GM19240 (cell line): Measurements from ENCODE around the gene CCNK.

ENCODE experiments used
- DNase-seq: peaks from one replicate; pipeline ENCODE4 v3.0.0; 2011; ENCODE audit warnings: low spot score; ENCODE audit not compliant: insufficient read length

CCNK gene

GRCh38 chr14:99466758-99467157 lies 14.5 kb upstream of the CCNK start:
- no peak for DNase-seq

DNA sequence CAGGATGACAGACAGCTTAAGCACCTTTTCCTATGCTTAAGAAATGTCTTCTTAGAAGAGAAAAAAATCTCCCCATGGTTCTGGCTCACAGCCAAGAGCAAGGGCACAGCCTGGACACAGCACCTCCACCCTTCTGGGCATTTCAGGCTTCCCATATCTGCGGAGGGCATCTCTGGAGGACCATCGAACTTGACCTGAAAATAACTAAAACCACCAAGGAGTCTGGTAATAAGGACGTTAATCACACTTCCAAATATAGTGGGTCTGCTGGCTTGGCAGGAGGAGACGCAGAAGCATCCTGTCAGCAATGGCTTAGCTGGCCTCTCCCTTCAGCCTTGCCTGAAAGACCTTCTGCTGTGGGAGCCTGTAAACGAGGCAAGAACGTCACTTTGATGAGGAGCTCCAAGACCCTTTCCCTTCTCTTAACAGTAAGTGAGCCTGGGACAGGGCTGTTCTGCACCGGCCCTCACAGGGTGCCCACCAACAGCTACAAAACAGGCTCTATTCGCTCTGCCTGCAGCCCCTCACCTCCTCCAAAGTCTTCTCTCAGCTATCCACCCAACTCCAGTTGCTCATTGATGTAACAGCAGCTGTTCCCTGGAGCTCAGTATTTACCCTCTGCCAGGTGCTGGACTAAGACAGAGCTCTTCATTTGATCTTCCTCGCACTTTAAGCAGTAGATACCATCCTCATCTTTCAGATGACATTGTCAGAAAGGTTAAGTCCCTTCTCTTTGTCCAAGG lies 13.7 kb upstream of the CCNK start:
- DNase-seq = no peak

DNA sequence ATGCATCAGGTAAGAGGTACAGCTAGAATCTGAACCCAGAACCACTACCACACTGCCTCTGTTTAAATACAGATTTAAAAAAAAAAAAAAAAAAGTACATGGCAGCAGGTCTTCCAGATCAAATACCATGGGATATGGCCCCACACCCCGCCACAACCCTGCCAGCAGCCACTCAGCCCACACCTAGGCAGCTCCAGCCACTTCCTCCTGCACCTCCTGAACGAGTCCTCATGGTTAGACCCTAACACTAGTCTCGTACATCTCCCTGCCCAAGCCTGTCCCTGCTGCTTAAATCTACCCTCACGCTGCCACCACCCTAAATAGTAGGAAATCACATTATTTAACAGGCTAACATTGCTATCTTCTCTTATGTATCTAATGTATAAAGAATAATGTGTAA lies 13.1 kb upstream of the CCNK start:
- no peak for DNase-seq

- no peak for DNase-seq
Measured at GRCh38 chr14:99468836-99469592, 12.2 kb upstream of the CCNK start.

- no peak for DNase-seq
Measured at GRCh38 chr14:99471731-99472130, 9.5 kb upstream of the CCNK start.

GRCh38 chr14:99472937-99473336 lies 8.3 kb upstream of the CCNK start:
- DNase-seq = no peak

- no peak for DNase-seq
Measured at GRCh38 chr14:99473458-99473857, 7.8 kb upstream of the CCNK start.

DNA sequence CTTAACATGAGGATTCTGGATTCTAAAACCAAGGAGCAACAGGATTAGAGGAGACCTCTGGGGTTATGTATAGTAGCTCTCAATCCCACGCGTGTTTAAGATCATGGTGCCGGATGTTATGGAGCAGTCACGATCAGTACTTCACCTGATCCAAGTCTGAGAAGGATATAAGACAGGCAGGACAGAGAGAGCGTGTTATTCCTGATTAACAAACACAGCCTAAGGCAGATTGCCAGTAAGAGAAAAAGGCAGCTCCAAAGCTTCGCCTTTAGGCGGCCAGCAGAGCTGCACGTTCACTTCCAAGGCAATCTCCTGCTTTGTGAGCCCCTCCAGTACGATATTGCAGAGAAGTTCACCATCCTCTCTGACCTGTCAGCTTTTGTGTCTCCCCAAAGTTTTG lies 6.0 kb upstream of the CCNK start:
- DNase-seq = no peak

DNA sequence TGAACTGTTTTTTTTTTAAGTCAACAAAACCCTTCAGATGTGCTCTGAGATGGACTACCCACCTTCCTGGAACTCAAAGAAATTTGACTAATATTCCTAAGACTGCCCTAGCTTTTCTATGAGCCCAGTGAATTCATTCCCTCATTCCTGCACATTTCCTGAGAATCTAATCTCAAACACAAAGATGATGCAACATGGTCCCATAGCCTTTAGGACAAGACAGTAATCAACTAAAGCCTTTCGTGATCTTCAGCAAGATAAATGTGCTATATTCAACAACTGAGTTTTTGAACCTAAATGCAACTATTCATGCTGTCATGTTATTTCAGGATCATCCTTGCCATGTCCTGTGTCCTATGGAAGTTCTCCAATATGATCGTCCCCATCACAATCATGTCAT lies 5.5 kb upstream of the CCNK start:
- no peak for DNase-seq

GRCh38 chr14:99476864-99477263 lies 4.3 kb upstream of the CCNK start:
- DNase-seq = no peak

DNA sequence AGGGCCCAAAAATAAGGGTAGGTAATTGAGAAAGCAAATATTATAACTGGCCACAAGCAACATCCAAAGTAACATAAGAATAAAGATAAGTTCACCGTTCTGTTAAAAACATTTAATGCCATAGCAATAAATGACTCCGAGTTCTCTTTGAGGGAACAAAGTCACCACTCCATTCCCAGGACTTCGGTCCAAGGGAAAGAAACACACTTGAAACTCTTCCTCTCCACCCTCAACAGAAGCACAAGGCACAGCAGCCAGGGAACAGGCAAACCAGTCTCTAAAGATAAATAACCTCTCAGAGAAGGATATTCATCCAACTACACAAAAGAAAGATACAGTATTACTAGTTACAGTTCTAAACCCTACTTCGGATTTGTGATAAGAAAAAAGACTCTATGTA lies 3.1 kb upstream of the CCNK start:
- DNase-seq = no peak

DNA sequence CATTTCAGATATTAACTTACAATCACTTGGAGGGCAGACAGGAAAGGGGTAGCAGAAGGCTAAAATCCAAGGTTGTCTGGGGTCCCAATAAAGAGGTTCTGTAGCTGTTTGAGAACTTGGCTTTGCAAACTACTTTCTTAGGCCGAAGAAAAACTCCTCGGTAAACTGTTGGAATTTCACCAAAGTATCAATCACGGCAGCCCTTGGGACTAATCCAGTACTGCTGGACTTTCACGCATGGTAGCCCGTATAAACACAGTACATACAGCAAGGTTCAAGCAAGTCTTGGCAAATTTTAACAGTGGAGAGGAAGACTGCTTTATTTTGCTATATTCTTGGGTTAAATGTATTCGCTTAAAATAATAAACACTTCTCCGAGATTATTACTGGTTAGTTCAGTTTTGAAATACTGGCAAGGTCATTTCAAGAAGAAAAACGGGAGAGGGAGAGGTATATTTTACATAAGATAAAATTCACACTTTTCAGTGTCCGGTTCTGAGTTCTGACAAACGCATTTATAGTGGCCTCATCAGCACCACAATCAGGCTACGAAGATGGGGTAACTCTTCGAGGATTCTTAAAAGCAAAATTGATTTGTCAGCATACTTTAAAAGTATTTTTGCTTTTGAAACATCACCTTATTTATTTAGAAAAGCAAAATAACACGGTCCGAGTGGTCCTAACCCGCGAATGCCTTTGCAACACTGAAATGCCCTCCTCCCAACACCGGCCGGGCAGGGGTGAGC lies 1.9 kb upstream of the CCNK start:
- DNase-seq = no peak

DNA sequence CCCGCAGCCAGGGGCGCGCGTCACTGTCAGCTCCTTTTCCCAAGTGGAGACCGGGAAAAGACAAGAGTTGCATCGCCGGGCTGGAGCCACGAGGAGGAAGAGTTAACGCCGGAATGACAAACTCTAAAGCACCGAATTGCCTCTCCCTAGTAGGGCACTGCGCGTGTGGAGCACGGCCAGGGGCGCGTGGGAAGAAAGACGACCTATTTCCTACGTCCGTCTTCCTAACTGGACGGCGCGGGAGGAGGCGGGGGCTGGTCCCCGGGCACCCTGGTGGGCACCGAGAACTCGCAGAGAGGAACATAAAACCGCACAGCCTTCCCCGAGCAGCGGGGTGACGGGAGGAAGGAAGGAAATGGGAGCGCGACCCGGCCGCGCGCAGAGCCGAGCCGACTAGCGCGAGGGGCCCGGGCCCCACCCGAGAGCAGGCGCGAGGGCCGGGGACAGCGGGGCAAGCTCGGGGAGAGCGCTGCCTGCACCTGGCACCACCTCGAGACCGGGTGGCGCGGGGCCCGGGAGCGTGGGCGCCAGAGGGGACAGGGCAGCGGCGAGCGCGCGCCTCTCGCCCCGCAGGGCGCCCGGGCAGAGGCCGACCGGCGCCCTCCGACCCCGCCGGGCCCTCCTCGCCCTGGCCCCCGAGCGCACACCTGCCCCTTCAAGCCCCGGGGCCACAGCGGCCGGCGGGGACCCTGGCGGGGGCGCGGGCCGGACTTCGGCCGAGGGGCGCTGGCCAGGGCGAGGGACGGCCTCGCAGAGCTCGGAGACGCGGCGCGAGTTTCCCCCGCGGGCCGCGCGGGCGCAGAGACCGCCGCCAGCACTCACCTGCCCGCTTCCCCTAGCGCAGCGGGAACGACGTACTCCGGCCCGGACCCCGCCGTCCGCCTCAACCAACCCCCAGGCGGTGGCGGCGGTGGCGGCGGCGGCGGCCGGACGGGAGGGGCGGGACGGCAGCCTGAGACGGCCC lies 1.0 kb upstream of the CCNK start, which contains the start of gene SETD3:
Gene SETD3 (minus strand): TSS at position 954 of the 964 bp plus-strand sequence. CDS start 15,054 bp downstream, outside the sequence.
- no peak for DNase-seq

- DNase-seq = no peak
Measured at GRCh38 chr14:99481745-99482099, 513 bp downstream of the CCNK start.

- DNase-seq = no peak
Measured at GRCh38 chr14:99484106-99484505, 2.9 kb downstream of the CCNK start.

DNA sequence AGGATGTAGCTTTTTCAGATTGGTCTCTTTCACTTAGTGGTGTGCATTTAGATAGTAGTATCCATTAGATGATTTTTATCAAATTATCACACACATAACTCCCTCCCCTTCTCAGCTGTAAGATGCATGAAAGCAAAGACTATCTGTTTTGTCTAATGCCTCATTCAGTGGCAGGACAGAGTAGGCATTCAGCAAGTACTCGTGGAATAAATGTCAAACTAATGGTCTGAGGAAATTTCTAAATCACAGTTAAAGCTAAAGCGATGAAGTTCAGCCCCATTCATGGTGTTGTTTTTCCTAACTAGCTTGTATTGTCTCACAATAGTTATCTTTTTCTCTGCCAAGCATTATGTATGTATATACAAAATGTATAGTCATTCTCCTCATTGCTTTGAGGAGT lies 16.1 kb downstream of the CCNK start:
- DNase-seq = no peak

DNA sequence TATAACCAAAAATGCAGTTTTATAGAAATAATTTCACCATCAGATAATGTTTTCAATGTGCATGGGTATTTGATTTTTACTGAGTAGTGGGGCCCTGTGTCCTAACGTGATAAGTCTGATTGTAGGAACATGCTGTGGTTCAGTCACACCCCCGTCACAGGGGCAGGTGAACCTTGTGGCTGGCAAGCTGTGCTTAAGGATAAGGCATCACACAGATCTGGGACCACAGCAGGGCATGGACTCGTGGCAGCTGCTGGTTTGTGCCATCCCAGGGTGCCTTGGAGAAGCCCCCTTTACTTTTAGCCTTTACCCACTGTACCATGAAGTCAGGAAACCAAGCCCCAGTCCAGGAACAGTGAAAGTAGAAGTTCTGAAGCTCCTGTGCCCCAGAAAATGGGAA lies 16.7 kb downstream of the CCNK start:
- DNase-seq = no peak

GRCh38 chr14:99502989-99503421 lies 21.8 kb downstream of the CCNK start:
- no peak for DNase-seq

DNA sequence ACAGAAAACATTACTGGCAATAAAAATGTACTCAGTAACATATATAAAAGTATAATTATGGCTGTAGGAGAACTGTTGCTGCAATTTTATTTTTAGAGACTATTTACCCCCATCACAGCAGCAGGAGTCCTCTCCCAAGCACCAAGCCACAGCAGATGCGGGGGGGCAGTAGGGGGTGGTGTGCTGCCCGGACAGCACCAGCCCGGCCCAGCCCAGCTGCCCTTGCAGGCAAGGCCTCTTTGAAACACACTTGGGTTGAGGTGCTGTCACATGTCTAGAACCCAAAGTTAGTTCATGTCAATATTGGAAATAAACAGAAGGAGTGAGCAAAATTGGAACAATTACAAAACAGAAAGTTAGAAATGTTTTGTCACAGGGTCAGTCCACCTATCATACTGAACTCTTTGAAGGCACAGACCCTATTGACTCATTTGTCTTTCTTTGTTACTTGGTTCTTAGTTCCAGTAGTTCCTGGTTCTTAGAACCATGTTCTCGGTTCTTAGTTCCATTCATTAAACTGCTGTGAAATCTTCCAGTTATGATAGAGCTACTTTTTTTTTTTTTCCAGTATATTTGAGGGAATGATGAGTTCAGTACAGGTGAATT lies 22.7 kb downstream of the CCNK start:
- no peak for DNase-seq

GRCh38 chr14:99505089-99505488 lies 23.9 kb downstream of the CCNK start:
- DNase-seq = no peak

DNA sequence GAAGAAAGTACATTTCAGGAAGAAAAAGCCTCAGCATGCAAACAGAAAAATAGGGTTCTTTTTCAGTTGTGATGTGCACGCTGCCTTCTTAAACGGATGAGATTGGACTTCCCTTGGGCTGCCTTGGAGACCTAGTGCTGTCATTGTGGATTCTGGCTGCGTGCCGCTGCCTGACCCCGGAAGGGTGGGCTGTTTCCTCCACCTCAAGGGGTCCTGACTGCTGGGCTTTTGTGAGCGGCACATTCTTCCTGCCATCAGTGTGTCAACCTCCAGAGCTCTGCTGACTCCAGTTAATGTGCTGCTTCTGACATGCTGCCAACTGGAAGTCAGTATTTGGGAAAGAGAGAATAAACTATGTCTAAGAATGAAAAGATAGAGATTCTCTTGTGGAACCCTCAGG lies 25.1 kb downstream of the CCNK start:
- no peak for DNase-seq
